HG03064 (cell line): ENCODE data around the gene IRS1.
"Not testable (repeated sequence)": the region's sequence is repeated elsewhere in the genome, so short reads cannot be mapped to it uniquely, and the experiment has no call there.

Experiments
- ATAC-seq: cut with Tn5 transposase; IDR thresholded peaks from one replicate; pipeline ENCODE4 v1.9.1; 2021; ENCODE audit warnings: low read depth; ENCODE audit not compliant: unreplicated experiment

Gene IRS1, protein sequence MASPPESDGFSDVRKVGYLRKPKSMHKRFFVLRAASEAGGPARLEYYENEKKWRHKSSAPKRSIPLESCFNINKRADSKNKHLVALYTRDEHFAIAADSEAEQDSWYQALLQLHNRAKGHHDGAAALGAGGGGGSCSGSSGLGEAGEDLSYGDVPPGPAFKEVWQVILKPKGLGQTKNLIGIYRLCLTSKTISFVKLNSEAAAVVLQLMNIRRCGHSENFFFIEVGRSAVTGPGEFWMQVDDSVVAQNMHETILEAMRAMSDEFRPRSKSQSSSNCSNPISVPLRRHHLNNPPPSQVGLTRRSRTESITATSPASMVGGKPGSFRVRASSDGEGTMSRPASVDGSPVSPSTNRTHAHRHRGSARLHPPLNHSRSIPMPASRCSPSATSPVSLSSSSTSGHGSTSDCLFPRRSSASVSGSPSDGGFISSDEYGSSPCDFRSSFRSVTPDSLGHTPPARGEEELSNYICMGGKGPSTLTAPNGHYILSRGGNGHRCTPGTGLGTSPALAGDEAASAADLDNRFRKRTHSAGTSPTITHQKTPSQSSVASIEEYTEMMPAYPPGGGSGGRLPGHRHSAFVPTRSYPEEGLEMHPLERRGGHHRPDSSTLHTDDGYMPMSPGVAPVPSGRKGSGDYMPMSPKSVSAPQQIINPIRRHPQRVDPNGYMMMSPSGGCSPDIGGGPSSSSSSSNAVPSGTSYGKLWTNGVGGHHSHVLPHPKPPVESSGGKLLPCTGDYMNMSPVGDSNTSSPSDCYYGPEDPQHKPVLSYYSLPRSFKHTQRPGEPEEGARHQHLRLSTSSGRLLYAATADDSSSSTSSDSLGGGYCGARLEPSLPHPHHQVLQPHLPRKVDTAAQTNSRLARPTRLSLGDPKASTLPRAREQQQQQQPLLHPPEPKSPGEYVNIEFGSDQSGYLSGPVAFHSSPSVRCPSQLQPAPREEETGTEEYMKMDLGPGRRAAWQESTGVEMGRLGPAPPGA (N-terminal part only)

GRCh38 chr2:226799211-226799975, at the start of gene IRS1:
IRS1 (minus strand) TSS chr2:226799820; CDS start chr2:226798738, 1,082 bp downstream.
- peak; percentile 36 for ATAC-seq

DNA sequence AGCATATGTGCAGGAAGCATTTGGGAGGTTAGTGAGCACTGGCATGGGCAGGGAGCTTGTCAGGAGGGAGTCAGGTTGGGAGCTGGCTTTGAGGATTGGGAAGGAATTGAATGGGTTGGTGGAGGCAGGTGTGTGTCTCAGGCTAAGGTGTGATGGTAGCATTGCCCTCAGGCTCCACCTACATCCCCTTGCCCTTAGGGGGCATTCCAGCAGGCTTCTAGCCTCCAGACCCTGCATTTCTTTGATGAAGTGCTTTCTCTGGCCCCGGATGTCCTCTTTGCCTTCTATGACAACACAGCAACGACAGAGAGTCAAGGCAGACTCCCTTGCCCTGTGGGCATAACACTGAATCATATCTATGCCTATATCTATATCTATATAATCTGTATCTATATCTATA, 49.7 kb upstream of the IRS1 start:
- no peak for ATAC-seq

- ATAC-seq = no peak
Observed at GRCh38 chr2:226847511-226847910, 47.9 kb upstream of the IRS1 start.

- ATAC-seq = no peak
Observed at GRCh38 chr2:226847090-226847489, 47.5 kb upstream of the IRS1 start.

DNA sequence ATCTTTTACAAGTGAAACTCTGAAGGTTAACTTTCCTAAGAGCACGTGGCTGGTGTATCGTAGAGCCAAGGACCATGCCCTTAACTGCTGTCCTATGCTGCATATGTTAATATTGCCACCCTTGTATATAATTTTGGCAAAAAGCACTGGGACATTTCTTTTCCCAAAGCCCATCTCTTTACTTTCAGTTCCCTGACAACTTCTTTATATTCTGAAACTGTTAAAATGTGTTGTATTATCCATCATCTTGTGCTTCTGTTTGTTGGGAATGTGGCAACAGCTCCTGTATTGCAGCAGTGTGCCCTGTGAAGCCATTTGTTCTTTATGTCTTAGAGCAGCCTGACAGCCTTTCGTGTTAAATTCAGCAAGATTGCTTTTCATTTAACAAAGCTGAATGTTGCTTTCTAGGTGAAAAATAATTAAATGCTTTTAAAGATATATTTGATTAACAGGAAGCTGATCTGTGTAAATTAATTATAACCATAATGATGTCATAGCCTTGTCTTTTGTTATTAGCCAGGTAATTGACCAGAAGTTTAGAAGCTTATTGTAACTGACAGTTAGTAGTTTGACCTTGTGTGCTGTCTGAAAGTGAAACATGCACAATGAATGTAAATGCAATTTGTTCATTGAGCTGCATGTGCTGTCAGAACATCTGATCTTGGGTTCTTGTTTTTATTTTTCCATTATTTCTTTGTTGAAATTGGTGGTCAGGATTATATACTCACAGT, 45.9 kb upstream of the IRS1 start:
- peak; percentile 65 for ATAC-seq

GRCh38 chr2:226843001-226843400, 43.4 kb upstream of the IRS1 start:
- not testable (repeated sequence) for ATAC-seq

GRCh38 chr2:226839951-226840350, 40.3 kb upstream of the IRS1 start:
- no peak for ATAC-seq

- no peak for ATAC-seq
Observed at GRCh38 chr2:226839161-226839560, 39.5 kb upstream of the IRS1 start.

DNA sequence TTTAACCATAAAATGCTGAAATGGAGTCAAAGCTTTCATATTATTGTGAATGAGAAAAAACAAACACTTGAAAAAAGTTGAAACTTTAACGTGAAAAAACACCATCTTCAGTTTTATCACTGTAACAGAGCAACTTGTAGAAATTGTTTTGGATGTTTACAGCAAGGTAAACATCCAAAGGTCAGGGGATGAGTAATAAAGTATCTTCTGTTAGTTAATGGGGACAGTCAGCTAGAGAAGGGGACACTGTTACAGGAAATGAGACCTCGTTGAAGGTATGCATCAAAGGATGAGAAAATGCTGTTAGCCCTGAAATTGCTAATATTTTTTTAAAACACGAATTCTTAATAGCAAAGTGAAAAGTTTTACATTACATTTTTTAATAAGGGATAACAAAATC, 39.1 kb upstream of the IRS1 start:
- ATAC-seq = no peak

GRCh38 chr2:226837787-226838603, 38.4 kb upstream of the IRS1 start:
- ATAC-seq = no peak

DNA sequence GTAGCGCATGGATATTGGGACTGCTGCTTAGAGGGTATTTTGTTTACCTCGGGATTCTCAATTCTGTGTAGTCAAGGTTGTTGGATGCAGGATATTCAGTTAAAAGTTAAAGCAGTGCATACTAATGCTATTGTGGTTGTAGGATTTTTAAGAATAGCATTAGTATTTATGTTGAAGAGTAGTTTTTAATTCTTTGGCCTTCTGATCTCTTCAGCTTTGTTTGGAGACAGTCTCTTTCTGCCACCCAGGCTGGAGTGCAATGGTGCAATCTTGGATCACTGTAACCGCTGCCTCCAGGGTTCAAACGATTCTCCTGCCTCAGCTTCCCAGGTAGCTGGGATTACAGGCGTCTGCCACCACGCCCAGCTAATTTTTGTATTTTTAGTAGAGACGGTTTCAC, 37.7 kb upstream of the IRS1 start:
- no peak for ATAC-seq

GRCh38 chr2:226836548-226836885, 36.9 kb upstream of the IRS1 start:
- ATAC-seq = peak; percentile 9

GRCh38 chr2:226835796-226836547, 36.4 kb upstream of the IRS1 start, which contains the start of gene RHBDD1:
RHBDD1 (plus strand) TSS chr2:226836054; CDS start chr2:226864694, 28,640 bp downstream.
- peak; percentile 85 for ATAC-seq

DNA sequence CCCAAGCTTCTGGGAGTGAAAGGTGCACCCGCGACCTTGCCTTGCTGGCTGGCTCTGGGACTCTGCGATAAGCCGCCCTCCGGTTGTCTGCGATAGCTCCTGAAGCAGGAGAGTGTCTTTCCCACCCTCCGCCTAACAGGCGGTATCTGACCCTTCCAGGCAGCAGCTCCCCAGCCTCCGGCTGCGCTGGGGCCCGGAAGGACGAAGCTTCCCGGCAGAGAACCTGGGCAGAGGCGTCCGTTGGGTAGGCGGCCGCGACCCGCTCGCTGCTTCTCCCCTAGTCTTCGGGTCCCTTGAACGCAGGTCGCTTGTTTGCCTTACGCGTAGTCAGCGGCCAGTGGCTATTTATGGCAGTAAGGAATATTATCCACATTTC, 35.8 kb upstream of the IRS1 start:
- ATAC-seq = peak; percentile 6

DNA sequence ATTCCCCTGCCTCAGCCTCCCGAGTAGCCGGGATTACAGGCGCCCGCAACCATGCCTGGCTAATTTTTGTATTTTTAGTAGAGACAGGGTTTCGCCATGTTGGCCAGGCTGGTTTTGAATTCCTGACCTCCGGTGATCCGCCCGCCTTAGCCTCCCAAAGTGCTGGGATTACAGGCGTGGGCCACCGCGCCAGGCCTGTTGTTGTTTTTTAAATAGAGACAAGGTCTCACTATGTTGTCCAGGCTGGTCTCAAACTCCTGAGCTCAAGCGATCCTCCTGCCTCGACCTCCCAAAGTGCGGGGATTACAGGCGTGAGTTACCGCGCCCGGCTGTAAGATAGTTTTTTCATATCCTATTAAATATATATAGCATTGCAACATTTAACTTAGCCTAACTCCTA, 35.3 kb upstream of the IRS1 start:
- not testable (repeated sequence) for ATAC-seq

DNA sequence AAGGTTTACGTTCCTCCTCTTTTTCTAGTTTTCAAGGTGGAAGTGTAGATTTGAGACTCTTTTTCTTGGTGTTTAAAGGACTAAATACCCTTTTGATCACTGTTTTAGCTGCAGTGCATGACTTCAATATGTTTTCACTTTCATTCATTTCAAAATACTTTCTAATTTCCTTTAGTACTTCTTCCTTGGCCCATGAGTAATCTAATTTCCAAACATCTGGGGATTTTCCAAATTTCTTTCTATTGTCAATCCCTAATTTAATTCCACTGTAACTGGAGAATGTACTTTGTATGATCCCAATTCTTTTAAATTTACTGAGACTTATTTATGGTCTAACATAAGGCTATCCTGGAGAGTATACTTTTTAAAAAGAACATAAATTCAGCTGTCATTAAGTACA, 32.4 kb upstream of the IRS1 start:
- ATAC-seq = no peak

- no peak for ATAC-seq
Observed at GRCh38 chr2:226831266-226831665, 31.6 kb upstream of the IRS1 start.
